ENCODE results near the gene ARIH2.
A peak's percentile ranks its signal among the peaks of the same experiment; 100 is the strongest.
"Not testable (repeated sequence)": the region's sequence is repeated elsewhere in the genome, so short reads cannot be mapped to it uniquely, and the experiment has no call there.

ARIH2 gene

GRCh38 chr3:48918388-48919214 is at the start of gene ARIH2:
TSS of gene ARIH2 (plus strand) at chr3:48918842. CDS start at chr3:48927559, 8,717 bp downstream.
- peak; percentile 97 for DNase-seq

GRCh38 chr3:48877671-48878070 is 41.0 kb upstream of the ARIH2 start:
- DNase-seq, result no peak

- DNase-seq, result no peak
Measured at GRCh38 chr3:48879307-48879993, 39.2 kb upstream of the ARIH2 start.

- no peak for DNase-seq
Measured at GRCh38 chr3:48879994-48880377, 38.7 kb upstream of the ARIH2 start.

- no peak for DNase-seq
Measured at GRCh38 chr3:48881006-48881405, 37.6 kb upstream of the ARIH2 start.

GRCh38 chr3:48881652-48882114 is 37.0 kb upstream of the ARIH2 start:
- no peak for DNase-seq

GRCh38 chr3:48885753-48886152 is 32.9 kb upstream of the ARIH2 start:
- DNase-seq, result no peak

GRCh38 chr3:48891606-48892005 is 27.0 kb upstream of the ARIH2 start:
- no peak for DNase-seq

GRCh38 chr3:48894516-48894915 is 24.1 kb upstream of the ARIH2 start:
- no peak for DNase-seq

- no peak for DNase-seq
Measured at GRCh38 chr3:48896936-48897335, 21.7 kb upstream of the ARIH2 start.

- no peak for DNase-seq
Measured at GRCh38 chr3:48897460-48898376, 20.9 kb upstream of the ARIH2 start.

- peak; percentile 96 for DNase-seq
Measured at GRCh38 chr3:48898383-48899234, 20.0 kb upstream of the ARIH2 start, which contains the start of gene SLC25A20. TSS of gene SLC25A20 (minus strand) at chr3:48898882. CDS start at chr3:48898794, 88 bp downstream.

- DNase-seq, result no peak
Measured at GRCh38 chr3:48899273-48899672, 19.4 kb upstream of the ARIH2 start.

GRCh38 chr3:48907026-48907425 is 11.6 kb upstream of the ARIH2 start:
- DNase-seq, result not testable (repeated sequence)

GRCh38 chr3:48915296-48915695 is 3.3 kb upstream of the ARIH2 start:
- DNase-seq, result no peak

GRCh38 chr3:48919215-48920138 is 835 bp downstream of the ARIH2 start:
- DNase-seq, result peak; percentile 62

- peak; percentile 41 for DNase-seq
Measured at GRCh38 chr3:48926425-48927392, 8.1 kb downstream of the ARIH2 start.

GRCh38 chr3:48927928-48928327 is 9.3 kb downstream of the ARIH2 start:
- no peak for DNase-seq

- DNase-seq, result no peak
Measured at GRCh38 chr3:48928679-48929078, 10.0 kb downstream of the ARIH2 start.

Measured in islet precursor cell (in vitro differentiated cells).